K562 (cell line): ENCODE results near the gene FTSJ3. TPM values are rescaled to one million over a fixed set of nuclear protein-coding genes. Genes with fewer than 3 reads are reported as not detected.

Experiments
- ASH1L ChIP-seq: fragments of 450-650 bp; IDR thresholded peaks from 2 replicates; pipeline ENCODE4 v1.6.1; 2018; ENCODE audit warnings: borderline replicate concordance, mild to moderate bottlenecking, low read depth; ENCODE audit not compliant: partially characterized antibody
- MTF1 ChIP-seq: fragments of 250-450 bp; sonication (Bioruptor Pico); IDR thresholded peaks from 2 replicates; pipeline ENCODE4 v1.9.0; 2021; ENCODE audit warnings: moderate library complexity, mild to moderate bottlenecking, inconsistent platforms, borderline replicate concordance
- NR2F6 ChIP-seq: fragments of 450-650 bp; formaldehyde crosslinking; IDR thresholded peaks from 2 replicates; pipeline ENCODE4 v1.4.0; 2020; ENCODE audit warnings: mild to moderate bottlenecking
- polyA plus RNA-seq, 8 experiments: library from polyadenylated mRNA; depleted of rRNA in 4 of 8; stranded (reverse) in 5 of 8; unstranded in 3 of 8; fragments of >200 nt; fragmentation: Nextera tagmentation in 2 of 8; fragmentation: Illumina TruSeq in 1 of 8; extraction: Ambion mirVana in 2 of 8; extraction: Trizol in 1 of 8; gene quantifications; 2 replicates each; pipeline versions ENCODE4 v1.2.1 to v1.2.3, GENCODE V29; 2011 to 2014; ENCODE audit warnings: inconsistent platforms in 1 of 8, missing spikeins in 1 of 8
- total RNA-seq, 7 experiments: library from RNA; depleted of rRNA in 6 of 7; stranded (reverse); fragments of >200 nt in 6 of 7; fragmentation: Illumina TruSeq in 2 of 7; extraction: Trizol in 2 of 7; gene quantifications; 2 replicates each; pipeline versions ENCODE4 v1.2.1 to v1.2.3, GENCODE V29; 2011 to 2021; ENCODE audit warnings: low replicate concordance in 1 of 7
- TF ChIP-seq, protein P1 (sequence below), 3 experiments: fragments of 200-800 bp in 1 of 3; fragments of 250-450 bp in 1 of 3; fragments of 450-650 bp in 1 of 3; sonication (Bioruptor Pico) in 1 of 3; sonication (Bioruptor generic) in 1 of 3; formaldehyde crosslinking in 1 of 3; IDR thresholded peaks; 2 replicates each; pipeline versions ENCODE4 v1.6.1 to v1.8.0; 2016 to 2022; ENCODE audit warnings: mild to moderate bottlenecking in 2 of 3, missing genetic modification characterization in 2 of 3, missing compliant biosample characterization in 1 of 3, moderate library complexity in 1 of 3
- TF ChIP-seq, protein P2 (sequence below), 2 experiments: IDR thresholded peaks; 2 replicates each; pipeline ENCODE4 v1.6.1; 2012; ENCODE audit warnings: improper control_type of control experiment in 2 of 2, low read depth in 2 of 2, low read length in 2 of 2, borderline replicate concordance in 1 of 2

FTSJ3 gene
- total and polyA plus RNA-seq, 9 of the 15 experiments (the other 6 are each of a cell fraction or from before 2014, with no cell fraction given) = 18.0 to 65.6 (median 52.4) TPM

DNA sequence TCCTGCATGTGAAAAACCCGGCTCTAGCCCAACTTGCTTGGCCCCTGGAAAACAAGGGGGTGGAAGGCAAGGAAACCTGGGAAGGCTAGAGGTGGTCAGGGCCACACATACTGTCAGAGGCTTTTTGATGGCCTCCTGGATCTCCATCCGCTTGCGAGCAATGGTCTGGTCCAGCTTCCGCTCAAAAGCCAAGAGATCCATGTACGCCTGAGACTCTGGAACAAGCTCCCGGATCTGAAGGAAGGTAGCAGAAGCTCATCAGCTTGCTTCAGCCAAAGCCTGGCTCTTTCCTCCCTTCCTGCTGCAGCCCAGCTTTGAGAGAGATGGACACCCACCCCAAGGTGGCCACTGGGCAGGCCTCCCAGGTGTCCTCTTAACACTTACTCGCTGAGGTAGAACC is 9.3 kb upstream of the FTSJ3 start (continued):
- TF ChIP-seq, protein P1, sequence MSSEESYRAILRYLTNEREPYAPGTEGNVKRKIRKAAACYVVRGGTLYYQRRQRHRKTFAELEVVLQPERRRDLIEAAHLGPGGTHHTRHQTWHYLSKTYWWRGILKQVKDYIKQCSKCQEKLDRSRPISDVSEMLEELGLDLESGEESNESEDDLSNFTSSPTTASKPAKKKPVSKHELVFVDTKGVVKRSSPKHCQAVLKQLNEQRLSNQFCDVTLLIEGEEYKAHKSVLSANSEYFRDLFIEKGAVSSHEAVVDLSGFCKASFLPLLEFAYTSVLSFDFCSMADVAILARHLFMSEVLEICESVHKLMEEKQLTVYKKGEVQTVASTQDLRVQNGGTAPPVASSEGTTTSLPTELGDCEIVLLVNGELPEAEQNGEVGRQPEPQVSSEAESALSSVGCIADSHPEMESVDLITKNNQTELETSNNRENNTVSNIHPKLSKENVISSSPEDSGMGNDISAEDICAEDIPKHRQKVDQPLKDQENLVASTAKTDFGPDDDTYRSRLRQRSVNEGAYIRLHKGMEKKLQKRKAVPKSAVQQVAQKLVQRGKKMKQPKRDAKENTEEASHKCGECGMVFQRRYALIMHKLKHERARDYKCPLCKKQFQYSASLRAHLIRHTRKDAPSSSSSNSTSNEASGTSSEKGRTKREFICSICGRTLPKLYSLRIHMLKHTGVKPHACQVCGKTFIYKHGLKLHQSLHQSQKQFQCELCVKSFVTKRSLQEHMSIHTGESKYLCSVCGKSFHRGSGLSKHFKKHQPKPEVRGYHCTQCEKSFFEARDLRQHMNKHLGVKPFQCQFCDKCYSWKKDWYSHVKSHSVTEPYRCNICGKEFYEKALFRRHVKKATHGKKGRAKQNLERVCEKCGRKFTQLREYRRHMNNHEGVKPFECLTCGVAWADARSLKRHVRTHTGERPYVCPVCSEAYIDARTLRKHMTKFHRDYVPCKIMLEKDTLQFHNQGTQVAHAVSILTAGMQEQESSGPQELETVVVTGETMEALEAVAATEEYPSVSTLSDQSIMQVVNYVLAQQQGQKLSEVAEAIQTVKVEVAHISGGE (CRISPR knock-in tag; IDR thresholded peaks at IDR 0.05) = no peak
- TF ChIP-seq, protein P2, sequence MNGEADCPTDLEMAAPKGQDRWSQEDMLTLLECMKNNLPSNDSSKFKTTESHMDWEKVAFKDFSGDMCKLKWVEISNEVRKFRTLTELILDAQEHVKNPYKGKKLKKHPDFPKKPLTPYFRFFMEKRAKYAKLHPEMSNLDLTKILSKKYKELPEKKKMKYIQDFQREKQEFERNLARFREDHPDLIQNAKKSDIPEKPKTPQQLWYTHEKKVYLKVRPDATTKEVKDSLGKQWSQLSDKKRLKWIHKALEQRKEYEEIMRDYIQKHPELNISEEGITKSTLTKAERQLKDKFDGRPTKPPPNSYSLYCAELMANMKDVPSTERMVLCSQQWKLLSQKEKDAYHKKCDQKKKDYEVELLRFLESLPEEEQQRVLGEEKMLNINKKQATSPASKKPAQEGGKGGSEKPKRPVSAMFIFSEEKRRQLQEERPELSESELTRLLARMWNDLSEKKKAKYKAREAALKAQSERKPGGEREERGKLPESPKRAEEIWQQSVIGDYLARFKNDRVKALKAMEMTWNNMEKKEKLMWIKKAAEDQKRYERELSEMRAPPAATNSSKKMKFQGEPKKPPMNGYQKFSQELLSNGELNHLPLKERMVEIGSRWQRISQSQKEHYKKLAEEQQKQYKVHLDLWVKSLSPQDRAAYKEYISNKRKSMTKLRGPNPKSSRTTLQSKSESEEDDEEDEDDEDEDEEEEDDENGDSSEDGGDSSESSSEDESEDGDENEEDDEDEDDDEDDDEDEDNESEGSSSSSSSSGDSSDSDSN (IDR thresholded peaks at IDR 0.05; ENCODE audit: borderline replicate concordance in 1 of 2, low read depth in 2 of 2, low read length in 2 of 2) = no peak
- TF ChIP-seq NR2F6 (no peak), MTF1 (CRISPR knock-in tag) (no peak), ASH1L (no peak)
